IPS-NIHi7 (cell line): Measurements from ENCODE around the gene RASA3.

Experiments
- DNase-seq: peaks from one replicate; pipeline ENCODE4 v3.0.0; 2012; ENCODE audit warnings: mixed read lengths; ENCODE audit errors: extremely low spot score

Gene RASA3

DNA sequence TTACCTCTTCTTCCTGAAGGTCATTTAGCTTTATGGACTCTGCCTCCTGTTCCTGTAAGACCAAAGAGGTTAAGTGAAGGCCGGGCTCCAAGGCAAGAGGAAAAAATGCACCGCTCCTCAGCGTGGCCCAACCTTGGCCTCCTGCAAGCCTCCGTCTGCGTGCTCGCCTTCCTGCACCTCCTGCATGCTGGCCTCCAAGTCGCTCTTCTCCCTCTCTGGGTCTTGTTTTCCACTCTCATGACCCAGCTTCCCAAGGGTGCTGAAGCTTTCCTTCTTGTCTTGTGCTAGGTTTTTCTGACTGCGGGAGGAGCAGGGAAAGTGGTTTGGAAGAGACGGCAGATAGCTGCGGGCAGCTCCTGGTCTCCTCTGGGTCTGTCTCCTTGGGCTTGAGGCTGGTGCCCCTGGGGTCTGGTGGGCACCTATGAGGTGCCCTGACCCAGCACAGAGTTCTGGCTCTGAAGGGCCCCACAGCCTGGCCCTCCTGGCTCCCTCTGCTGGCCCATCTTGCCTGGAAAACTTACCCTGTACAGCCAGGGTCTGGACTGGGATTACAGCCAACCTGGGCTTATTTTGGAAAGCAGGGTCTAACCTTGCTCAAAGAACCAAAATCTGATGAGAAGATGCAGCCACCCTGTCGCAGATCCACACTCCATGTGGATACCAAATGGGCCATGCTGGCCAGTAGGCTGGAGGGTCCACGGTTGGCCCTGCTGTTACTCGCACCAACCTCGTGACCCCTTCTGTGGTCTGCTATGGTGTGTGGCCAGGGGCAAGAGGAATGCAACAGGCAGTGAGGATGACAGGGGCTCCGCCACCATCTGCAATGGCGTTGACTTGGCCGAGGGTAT lies 163.7 kb downstream of the RASA3 start:
- DNase-seq, result no peak

DNA sequence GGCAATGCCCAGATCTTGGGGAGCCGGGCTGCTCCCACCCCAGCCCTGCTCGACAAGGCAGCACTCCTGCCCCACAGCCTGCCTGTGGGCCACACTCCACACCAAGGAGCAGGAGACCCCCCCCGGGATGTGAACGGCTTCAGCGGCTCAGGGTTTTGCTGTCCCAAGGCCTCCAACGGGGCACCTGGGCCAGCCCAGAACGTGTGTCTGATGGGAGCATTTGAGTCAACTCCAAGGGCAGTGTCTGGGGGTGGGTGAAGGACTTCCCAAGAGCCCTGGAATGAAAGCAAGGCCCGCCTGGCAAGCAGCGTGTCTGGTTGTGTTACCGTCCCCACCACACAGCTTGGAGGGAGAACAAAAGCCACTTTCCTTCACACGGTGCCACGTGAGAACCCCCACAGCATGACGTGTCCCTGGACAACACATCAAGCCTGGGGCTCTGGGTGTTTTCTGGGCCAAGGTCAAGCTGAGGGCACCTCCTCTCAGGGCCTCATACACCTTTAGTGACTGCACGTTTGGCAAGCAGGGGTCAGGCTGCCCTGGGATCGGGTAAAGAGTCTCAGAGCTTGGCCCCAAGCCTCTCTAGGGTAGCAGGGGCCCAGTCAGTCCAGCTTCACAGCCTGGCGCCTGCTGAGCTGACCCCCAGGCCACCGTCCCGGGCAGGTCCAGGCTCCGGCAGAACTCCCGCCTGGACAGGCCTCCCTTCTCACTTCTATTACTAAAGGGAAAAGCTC lies 164.5 kb downstream of the RASA3 start:
- no peak for DNase-seq

GRCh38 chr13:113967206-113967720 lies 165.2 kb downstream of the RASA3 start:
- no peak for DNase-seq

DNA sequence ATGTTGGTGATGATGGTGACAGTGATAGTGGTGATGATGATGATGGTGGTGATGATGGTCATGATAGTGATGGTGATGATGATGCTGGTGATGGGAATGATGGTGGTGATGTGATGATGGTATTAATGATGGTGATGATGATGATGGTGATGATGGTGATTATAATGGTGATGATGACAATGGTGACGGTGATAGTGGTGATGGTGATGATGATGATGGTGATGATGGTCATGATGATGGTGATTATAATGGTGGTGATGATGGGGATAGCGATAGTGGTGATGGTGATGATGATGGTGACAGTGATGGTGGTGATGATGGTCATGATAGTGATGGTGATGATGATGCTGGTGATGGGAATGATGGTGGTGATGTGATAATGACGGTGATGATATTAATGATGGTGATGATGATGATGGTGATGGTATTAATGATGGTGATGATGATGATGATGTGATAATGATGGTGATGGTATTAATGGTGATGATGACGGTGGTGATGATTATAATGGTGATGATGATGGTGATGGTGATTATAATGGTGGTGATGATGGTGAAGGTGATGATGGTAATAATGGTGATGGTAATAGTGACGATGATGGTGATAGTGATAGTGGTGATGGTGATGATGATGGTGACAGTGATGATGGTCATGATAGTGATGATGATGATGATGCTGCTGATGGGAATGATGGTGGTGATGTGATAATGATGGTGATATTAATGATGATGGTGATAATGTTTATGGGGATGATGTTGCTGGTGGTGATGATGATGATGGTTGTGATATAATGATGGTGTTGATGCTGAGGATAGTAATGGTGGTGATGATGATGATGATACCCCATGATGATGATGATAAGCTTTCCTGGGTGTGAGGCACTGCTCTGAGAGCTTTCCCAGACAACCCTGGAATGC lies 166.2 kb downstream of the RASA3 start:
- DNase-seq, result no peak

DNA sequence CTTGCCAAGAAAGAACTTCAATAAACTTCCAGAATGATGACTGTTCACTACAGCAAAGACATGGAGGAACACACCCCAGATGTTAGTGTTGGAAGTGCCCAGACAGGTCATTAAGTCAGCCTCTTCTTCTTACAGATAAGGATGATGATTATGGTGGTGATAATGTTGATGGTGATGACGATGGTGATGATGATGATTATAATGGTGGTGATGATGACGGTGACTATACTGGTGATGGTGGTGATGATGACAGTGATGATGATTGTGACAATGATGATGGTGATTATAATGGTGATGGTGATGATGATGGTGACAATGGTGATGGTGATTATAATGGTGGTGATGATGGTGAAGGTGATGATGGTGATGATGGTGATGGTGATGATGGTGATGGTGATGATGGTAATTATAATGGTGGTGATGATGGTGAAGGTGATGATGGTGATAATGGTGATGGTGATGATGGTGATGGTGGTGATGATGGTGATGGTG lies 167.0 kb downstream of the RASA3 start:
- no peak for DNase-seq

GRCh38 chr13:113964251-113964995 lies 168.0 kb downstream of the RASA3 start:
- no peak for DNase-seq

GRCh38 chr13:113963376-113963775 lies 169.0 kb downstream of the RASA3 start:
- DNase-seq, result no peak

DNA sequence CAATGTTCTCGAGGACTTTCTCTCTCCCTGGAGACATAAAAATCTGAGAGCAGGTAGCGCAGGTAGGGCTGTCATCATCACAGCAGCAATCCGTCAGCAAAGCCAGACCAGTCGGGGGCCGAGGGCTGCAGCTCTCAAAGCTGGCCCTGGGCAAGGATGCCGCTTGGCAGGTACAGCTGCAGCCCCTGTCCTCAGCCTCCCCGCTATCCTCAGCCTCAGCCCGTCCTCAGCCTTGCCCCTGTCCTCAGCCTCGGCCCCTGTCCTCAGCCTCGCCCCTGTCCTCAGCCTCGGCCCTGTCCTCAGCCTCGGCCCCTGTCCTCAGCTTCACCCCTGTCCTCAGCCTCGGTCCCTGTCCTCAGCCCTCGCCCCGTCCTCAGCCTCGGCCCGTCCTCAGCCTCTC lies 169.4 kb downstream of the RASA3 start:
- DNase-seq, result no peak

- DNase-seq, result no peak
Measured at GRCh38 chr13:113962386-113962785, 170.0 kb downstream of the RASA3 start.

DNA sequence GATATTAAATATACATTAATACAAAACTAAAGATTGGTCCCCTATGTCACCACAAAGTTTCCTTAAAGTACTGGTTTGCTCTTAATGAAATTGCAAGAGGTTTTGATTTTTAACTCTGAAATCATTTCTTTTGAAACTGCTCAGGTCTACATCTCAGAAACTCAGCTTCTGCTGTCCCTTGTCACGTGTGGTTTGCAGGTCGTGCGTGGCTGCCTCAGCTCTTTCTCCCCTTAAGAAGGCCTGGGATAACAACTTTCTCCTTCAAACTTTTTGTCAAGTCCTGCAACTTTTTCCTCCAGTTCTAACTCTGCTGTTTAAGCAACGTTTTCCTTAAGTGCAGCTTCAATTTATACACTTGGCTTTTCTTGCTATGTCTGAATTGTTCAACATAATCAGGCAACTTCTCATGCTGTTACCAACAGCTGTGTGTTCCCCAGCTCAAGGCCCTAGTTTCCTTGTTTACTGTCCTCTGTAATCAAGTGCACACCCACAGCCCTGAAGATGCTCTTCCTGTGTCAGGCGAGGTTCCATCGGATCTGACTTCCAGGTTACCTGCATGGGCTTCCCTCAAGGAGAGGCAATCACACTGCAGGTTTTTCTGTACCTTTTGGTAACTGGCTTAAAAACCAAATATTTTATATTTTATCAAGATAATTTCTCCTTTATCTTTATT lies 172.0 kb downstream of the RASA3 start:
- no peak for DNase-seq

- no peak for DNase-seq
Measured at GRCh38 chr13:113959198-113959597, 173.2 kb downstream of the RASA3 start.

DNA sequence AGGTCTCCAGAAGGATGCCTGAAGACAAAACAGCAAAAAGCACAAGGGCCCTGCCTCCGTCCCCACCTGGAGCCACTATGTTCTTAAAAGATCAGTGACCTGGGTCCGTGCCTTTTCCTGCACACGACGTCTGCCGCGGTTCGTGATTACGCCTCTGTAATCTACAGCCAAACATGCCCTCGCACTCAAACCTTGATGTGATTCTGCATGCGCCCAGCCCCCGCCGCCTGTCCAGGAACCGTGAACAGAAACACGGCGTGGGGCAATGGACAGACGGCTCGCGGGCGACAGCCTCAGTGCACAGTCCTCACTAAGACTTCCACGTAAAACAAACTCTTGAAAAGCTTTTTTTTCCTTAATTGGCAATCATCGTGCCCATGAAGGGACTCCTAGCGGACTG lies 174.1 kb downstream of the RASA3 start:
- DNase-seq, result no peak

DNA sequence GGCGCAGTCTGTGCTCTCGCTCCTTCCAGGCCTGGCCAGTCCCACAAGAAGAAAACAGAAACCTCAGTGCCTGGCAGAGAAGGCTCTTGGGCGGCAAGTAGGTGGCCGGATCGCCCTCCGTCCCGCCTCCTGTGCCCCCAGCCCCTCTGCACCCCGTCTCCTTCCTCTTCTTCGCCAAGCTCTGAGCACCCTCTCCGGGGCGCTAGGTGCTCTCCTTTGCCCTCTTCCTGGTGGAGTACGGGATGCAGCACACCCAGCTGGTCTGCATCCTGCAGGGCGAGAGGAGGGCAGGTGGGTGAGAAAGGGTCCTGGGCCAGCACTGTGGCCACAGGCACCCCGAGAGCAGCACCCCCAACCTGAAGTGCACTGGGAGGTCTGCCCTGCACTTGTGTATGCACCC lies 175.9 kb downstream of the RASA3 start:
- DNase-seq, result no peak

- no peak for DNase-seq
Measured at GRCh38 chr13:113955691-113956090, 176.7 kb downstream of the RASA3 start.

- DNase-seq, result no peak
Measured at GRCh38 chr13:113955235-113955634, 177.2 kb downstream of the RASA3 start.

DNA sequence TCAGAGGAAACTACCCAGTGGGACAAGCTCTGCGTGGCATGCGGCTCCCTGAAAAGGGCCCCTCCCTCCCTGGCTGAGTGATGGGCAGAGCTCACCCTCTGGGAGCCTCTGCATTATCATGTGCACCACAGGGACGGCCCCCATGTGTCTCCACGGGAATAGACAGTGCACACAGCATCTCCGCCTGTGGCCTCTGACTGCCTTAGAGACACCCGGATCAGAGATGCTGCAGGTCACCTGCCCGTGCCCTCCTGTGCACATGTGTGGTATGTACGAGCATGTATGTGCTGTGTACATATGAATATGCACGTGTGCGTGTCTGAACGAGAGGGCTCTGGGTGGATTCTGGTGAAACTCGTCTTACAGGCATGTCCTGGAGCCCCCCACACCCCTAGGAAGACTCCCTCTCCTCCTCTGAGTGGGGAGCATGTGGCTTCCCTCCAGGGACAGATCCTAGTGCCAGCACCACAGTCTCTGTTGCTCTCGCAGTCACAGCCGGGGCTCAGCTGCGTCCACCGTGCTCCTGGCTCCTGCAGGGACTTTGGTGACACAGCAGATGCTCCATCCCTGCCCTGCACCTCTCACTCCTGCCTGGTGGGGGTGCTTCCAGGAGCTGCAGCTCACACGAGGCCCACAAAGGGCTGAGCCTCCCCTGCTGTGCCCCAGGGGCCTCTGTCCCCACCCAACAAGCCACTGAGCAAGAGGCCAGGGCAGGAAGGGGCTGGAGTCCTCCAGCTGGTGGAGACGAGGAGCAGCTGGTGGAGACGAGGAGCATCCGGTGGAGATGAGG lies 178.2 kb downstream of the RASA3 start:
- no peak for DNase-seq

GRCh38 chr13:113953561-113953960 lies 178.9 kb downstream of the RASA3 start:
- no peak for DNase-seq

DNA sequence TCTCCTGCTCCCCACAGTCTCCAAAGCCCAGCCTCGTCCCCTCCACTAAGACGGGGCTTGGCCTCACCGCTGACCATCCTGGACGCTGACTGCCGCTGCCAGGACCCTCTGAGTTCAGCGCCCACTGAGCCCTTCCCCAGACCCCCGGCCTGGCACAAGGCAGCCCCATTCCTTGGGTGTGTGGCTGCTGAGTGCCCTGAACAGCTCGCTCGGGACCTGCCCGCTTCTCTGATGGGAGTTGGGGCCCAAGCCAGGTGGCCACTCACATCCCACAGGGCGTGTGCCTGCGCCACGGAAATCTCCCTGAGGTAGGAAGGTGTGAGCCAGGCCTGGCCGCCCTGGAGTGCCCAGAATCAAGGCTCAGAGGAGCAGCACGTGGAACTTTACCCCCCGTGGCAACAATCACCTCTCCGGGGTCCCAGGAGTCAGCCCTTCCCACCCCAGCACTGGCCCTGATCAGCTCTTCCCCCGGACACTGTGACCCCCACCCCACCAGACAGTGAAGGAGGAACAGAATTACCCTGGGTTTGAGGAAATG lies 179.4 kb downstream of the RASA3 start:
- no peak for DNase-seq
